Body of pancreas (tissue), 4 donors: ENCODE results near the gene MVB12A. TPM values are rescaled to one million over a fixed set of nuclear protein-coding genes. Genes with fewer than 3 reads are reported as not detected.

Source experiments
- ATAC-seq: fragments of 150-250 bp; one replicate; pipeline ENCODE4 v1.9.1; 2016
- DNase-seq, 4 donors: peaks; one replicate each; pipeline ENCODE4 v3.0.0-alpha.2; 2019
- H3K27ac ChIP-seq, 4 donors: fragments of 200-600 bp; sonication (generic); 1 replicate in 3 of 4; 2 replicates in 1 of 4; pipeline versions ENCODE4 v1.5.1 to v1.6.1; 2016 to 2019; ENCODE audit warnings: mild to moderate bottlenecking in 1 of 4, mixed read lengths in 1 of 4, moderate library complexity in 1 of 4
- H3K27me3 ChIP-seq, 2 donors: fragments of 200-600 bp; sonication (generic); one replicate each; pipeline ENCODE4 v1.6.0; 2016; ENCODE audit warnings: mild to moderate bottlenecking in 1 of 2
- H3K36me3 ChIP-seq, 2 donors: fragments of 200-600 bp; sonication (generic); replicated peaks in 1 of 2; 2 replicates each; pipeline ENCODE4 v1.5.1; 2016; ENCODE audit warnings: low read depth in 2 of 2; ENCODE audit not compliant: insufficient read depth in 1 of 2
- H3K4me1 ChIP-seq: fragments of 200-600 bp; sonication (generic); one replicate; pipeline ENCODE4 v1.6.0; 2016
- H3K4me3 ChIP-seq, 2 donors: fragments of 200-600 bp; sonication (generic); 1 replicate in 1 of 2; 2 replicates in 1 of 2; pipeline ENCODE4 v1.5.1; 2016 to 2019
- H3K9me3 ChIP-seq, 3 donors: fragments of 200-600 bp; sonication (generic); 1 replicate in 2 of 3; 2 replicates in 1 of 3; pipeline ENCODE4 v1.5.1; 2016
- POLR2A ChIP-seq, 3 donors: fragments of 450-650 bp; IDR thresholded peaks; one replicate each; pipeline ENCODE4 v1.6.1; 2016; ENCODE audit warnings: antibody characterized with exemption in 3 of 3, mild to moderate bottlenecking in 2 of 3
- WGBS, 2 donors: methylation state at CpG; one replicate each; pipeline ENCODE4 v1.1.5; 2017; 5-methylcytosine and 5-hydroxymethylcytosine counted together
- intact Hi-C: fragments of 100-400 bp; cut with DNase I; formaldehyde crosslinking; loops from one replicate; pipeline ENCODE4 v1.15.1; 2023
- total RNA-seq, 2 donors: library from RNA; depleted of rRNA; stranded (reverse); fragments of >200 nt; gene quantifications; one replicate each; pipeline ENCODE4 v1.1.0, GENCODE V29; 2016
- TF ChIP-seq, protein P1 (sequence below), 7 experiments: fragments of 450-650 bp in 4 of 7; fragments of 200-600 bp in 3 of 7; sonication (generic) in 3 of 7; IDR thresholded peaks; one replicate each; pipeline ENCODE4 v1.5.1; 2016 to 2019; ENCODE audit warnings: antibody characterized with exemption in 7 of 7

Gene MVB12A
- total RNA-seq, 2 donors from 2014 or later: 33.3 to 34.8 TPM

DNA sequence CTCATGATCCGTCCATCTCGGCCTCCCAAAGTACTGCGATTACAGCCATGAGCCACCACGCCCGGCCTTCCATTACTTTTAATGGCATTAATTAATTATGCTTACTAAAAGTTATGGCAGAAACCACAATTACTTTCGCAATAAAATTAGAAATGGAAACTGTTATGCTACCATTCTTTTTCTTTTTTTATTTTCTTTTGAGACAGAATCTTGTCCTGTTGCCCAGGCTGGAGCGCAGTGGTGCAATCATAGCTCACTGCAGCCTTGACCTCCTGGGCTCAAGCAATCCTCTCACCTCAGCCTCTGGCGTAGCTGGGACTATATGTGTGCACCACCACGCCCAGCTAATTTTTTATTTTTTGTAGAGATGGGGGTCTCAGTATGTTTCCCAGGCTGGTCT lies 9.9 kb upstream of the MVB12A start:
- ATAC-seq: no peak
- Histone ChIP-seq H3K36me3 (no peaks in the 10 kb centered on the region), H3K27ac (no peak overlapping the region), H3K4me1 (no peaks in the 10 kb centered on the region), H3K4me3 (no peak overlapping the region), H3K9me3 (no peaks in the 10 kb centered on the region), H3K27me3 (no peaks in the 10 kb centered on the region)
- 85 to 89% methylated on average over 9 of the region's 9 CpGs for WGBS, 2 donors
- TF ChIP-seq, protein P1, sequence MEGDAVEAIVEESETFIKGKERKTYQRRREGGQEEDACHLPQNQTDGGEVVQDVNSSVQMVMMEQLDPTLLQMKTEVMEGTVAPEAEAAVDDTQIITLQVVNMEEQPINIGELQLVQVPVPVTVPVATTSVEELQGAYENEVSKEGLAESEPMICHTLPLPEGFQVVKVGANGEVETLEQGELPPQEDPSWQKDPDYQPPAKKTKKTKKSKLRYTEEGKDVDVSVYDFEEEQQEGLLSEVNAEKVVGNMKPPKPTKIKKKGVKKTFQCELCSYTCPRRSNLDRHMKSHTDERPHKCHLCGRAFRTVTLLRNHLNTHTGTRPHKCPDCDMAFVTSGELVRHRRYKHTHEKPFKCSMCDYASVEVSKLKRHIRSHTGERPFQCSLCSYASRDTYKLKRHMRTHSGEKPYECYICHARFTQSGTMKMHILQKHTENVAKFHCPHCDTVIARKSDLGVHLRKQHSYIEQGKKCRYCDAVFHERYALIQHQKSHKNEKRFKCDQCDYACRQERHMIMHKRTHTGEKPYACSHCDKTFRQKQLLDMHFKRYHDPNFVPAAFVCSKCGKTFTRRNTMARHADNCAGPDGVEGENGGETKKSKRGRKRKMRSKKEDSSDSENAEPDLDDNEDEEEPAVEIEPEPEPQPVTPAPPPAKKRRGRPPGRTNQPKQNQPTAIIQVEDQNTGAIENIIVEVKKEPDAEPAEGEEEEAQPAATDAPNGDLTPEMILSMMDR (IDR thresholded peaks at IDR 0.05): no peak
- no peak for TF ChIP-seq POLR2A (IDR thresholded peaks at IDR 0.05)
- DNase-seq: no peak
- intact Hi-C loops: no loop called here

DNA sequence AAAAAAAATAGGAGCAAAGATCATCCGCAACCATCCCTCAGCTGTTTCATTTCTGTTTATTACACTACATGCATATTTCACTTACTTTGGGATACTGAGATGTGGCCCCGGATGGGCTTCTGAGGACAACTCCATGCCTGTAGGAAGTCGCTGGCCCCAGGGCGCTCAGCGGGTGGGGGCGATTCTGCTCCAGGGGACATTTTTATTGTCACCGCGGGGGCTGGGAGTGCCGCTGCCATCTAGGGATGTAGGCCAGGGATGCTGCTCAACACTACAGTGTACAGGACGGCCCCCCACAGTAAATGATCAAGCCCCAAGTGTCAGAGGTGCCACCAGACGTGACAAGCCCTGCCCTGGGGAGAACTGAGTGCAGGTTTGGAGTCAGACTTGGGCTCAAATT lies 8.0 kb upstream of the MVB12A start:
- Histone ChIP-seq H3K4me1 (no peaks in the 10 kb centered on the region), H3K36me3 (no peaks in the 10 kb centered on the region), H3K9me3 (no peaks in the 10 kb centered on the region), H3K27me3 (no peaks in the 10 kb centered on the region), H3K4me3 (no peak overlapping the region), H3K27ac (no peak overlapping the region)
- intact Hi-C loops: no loop called here
- TF ChIP-seq POLR2A (IDR thresholded peaks at IDR 0.05): no peak
- DNase-seq (no peak), ATAC-seq (no peak)
- 51 to 58% methylated on average over 3 to 11 of the region's 11 CpGs for WGBS, 2 donors

DNA sequence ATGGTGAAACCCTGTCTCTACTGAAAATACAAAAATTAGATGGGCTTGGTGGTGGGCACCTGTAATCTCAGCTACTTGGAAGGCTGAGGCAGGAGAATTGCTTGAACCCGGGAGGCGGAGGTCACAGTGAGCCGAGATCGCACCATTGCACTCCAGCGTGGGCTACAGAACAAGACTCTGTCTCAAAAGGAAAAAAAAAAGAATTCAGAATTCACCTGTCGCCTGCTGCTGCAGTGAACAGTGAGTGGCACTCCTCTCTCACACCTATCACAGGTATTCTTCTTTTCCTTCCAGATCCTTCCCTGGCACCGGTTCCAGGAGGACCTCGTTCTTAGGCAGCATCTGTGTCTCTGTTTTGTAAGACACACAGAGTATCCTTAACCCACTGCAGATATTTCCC lies 5.8 kb upstream of the MVB12A start:
- Histone ChIP-seq H3K4me3 (no peak overlapping the region), H3K27me3 (no peaks in the 10 kb centered on the region), H3K4me1 (peaks cover under 1% of the 10 kb centered on the region), H3K27ac (no peak overlapping the region), H3K9me3 (no peaks in the 10 kb centered on the region), H3K36me3 (no peaks in the 10 kb centered on the region)
- DNase-seq (no peak), ATAC-seq (no peak)
- 70 to 79% methylated on average over 8 of the region's 8 CpGs for WGBS, 2 donors
- intact Hi-C loops: no loop called here
- no peak for TF ChIP-seq POLR2A (IDR thresholded peaks at IDR 0.05)
- TF ChIP-seq, protein P1 (IDR thresholded peaks at IDR 0.05): no peak

DNA sequence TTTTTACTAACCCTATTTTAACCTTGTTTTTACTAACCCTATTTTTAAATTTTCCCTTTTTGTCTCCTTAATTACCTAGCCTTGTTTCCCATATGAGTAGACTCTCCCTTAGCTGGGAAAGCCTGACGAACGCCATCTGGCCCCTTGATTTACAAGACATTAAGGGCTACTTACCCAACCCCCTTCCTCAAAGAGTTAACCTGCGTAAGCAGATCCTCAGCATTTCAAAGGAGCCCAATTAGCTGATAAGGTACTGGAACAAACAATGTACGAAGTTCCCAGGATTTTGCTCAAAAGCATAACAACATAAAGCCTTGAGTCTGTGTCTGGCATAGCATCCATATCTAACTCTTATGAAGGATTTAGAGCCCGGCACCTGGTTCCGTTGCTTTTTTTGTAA lies 4.7 kb upstream of the MVB12A start:
- intact Hi-C loops: no loop called here
- H3K36me3 ChIP-seq: no peaks in the 10 kb centered on the region
- TF ChIP-seq, protein P1 (IDR thresholded peaks at IDR 0.05): no peak
- no peak for TF ChIP-seq POLR2A (IDR thresholded peaks at IDR 0.05)
- peaks cover 6% of the 10 kb centered on the region for H3K4me1 ChIP-seq
- DNase-seq: no peak
- no peak overlapping the region for H3K4me3 ChIP-seq
- ATAC-seq: no peak
- 33 to 45% methylated on average over 6 of the region's 6 CpGs for WGBS, 2 donors
- no peaks in the 10 kb centered on the region for H3K9me3 ChIP-seq
- H3K27ac ChIP-seq: no peak overlapping the region
- H3K27me3 ChIP-seq: no peaks in the 10 kb centered on the region

DNA sequence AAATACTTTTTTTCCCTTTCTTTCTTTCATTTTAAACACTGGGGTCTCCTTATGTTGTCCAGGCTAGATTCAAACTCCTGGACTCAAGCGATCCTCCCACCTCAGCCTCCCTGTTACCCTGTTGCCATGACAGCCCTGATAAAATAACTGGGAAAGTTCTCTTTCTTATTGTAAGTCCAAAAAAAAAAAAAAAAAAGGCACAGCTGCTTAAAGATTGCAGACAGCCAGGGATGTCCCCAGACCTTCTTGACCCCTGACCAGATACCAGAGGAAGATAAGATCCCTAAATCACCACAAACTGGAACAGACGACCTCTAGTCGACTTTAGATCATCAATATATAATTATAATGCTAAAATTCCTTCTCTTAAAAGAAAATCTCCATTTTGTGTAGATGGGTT lies 1.1 kb upstream of the MVB12A start:
- Histone ChIP-seq H3K36me3 (no peaks in the 10 kb centered on the region), H3K27ac (peak overlapping the region in 1 of 4 donors; percentile 78), H3K4me1 (peaks cover 14% of the 10 kb centered on the region), H3K27me3 (no peaks in the 10 kb centered on the region), H3K4me3 (no peak overlapping the region), H3K9me3 (no peaks in the 10 kb centered on the region)
- 59 to 60% methylated on average over 3 of the region's 3 CpGs for WGBS, 2 donors
- ATAC-seq: no peak
- intact Hi-C loops: no loop called here
- no peak for DNase-seq
- TF ChIP-seq POLR2A (IDR thresholded peaks at IDR 0.05): no peak
- TF ChIP-seq, protein P1 (IDR thresholded peaks at IDR 0.05): no peak
